Uterus (tissue), 2 donors: ENCODE measurements around the gene TGFB1.

ENCODE experiments used
- POLR2A ChIP-seq, 2 donors: fragments of 450-650 bp; IDR thresholded peaks; one replicate each; pipeline ENCODE4 v1.6.1; 2016; ENCODE audit warnings: antibody characterized with exemption in 2 of 2, mild to moderate bottlenecking in 1 of 2, moderate library complexity in 1 of 2
- TF ChIP-seq, protein P1 (sequence below), 4 experiments: fragments of 200-600 bp in 2 of 4; fragments of 450-650 bp in 2 of 4; sonication (generic) in 2 of 4; IDR thresholded peaks; one replicate each; pipeline ENCODE4 v1.5.1; 2016 to 2019; ENCODE audit warnings: antibody characterized with exemption in 4 of 4, mild to moderate bottlenecking in 2 of 4, moderate library complexity in 1 of 4

DNA sequence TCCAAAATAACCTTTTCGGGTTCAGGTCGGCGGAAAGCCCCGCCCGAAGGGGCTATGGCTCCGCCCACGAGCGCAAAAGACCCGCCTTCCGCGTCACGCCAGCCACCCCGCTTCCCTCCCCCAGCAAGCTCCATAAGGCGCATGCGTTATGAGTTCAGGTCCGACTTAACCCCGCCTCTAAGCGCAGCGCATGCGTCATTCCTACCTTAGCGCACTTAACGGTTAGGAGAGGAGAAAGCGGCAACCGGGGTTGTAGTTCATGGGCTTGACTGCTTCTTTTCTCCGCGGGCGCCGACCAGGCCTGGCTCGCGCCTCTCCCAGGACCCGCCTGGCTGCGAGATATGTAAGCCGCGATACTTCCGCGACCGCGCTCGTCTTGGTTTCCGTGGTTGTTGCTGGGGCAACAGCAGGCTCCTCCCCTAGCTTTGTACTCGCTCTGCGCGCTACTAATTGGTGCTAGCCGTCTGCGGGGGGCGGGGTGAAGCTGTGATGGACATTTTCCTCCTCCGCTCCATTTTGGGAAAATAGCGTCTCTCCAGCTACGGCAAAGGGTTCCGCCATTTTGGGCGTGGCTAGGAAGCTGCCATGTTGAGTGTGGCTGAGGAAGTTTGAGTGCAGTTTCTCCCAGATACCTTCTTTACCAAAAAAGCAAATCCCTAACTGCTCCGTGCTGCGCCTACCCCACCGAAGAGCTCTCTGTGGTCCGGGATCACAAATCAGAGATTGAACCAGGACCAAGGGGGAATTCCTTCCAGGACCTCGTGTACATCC lies 10.2 kb upstream of the TGFB1 start, which contains the start of gene B9D2:
- TF ChIP-seq, protein P1, sequence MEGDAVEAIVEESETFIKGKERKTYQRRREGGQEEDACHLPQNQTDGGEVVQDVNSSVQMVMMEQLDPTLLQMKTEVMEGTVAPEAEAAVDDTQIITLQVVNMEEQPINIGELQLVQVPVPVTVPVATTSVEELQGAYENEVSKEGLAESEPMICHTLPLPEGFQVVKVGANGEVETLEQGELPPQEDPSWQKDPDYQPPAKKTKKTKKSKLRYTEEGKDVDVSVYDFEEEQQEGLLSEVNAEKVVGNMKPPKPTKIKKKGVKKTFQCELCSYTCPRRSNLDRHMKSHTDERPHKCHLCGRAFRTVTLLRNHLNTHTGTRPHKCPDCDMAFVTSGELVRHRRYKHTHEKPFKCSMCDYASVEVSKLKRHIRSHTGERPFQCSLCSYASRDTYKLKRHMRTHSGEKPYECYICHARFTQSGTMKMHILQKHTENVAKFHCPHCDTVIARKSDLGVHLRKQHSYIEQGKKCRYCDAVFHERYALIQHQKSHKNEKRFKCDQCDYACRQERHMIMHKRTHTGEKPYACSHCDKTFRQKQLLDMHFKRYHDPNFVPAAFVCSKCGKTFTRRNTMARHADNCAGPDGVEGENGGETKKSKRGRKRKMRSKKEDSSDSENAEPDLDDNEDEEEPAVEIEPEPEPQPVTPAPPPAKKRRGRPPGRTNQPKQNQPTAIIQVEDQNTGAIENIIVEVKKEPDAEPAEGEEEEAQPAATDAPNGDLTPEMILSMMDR (IDR thresholded peaks at IDR 0.05) = peak in 1 of 4 experiments; percentile 13
- TF ChIP-seq POLR2A (IDR thresholded peaks at IDR 0.05) = peak; percentile 54 to 81
